SK-N-SH (cell line): ENCODE data around the gene VASN. TPM values are rescaled to one million over a fixed set of nuclear protein-coding genes. Genes with fewer than 3 reads are reported as not detected.

Experiments
- CTCF ChIA-PET: fragments of 300-600, 350-600 bp; formaldehyde crosslinking; extraction: SDS; loops from one replicate; lab custom pipeline; 2021; lab: Yijun Ruan, JAX
- POLR2A ChIA-PET: fragments of 350-600 bp; sonication (Branson Sonifier 250); formaldehyde crosslinking; extraction: SDS; loops from one replicate; lab custom pipeline; 2020; ENCODE audit warnings: antibody characterized with exemption, inconsistent platforms; lab: Yijun Ruan, JAX
- DNase-seq: peaks from one replicate; pipeline ENCODE4 v3.0.0; 2012
- H2AFZ ChIP-seq: fragments of 200-600 bp; sonication (generic); 2 replicates; pipeline ENCODE4 v1.8.1; 2016; ENCODE audit warnings: antibody characterized with exemption, mild to moderate bottlenecking, low read depth
- H3F3A ChIP-seq: fragments of 200-600 bp; sonication (generic); replicated peaks from 2 replicates; pipeline ENCODE3; 2016; ENCODE audit warnings: antibody characterized with exemption, mild to moderate bottlenecking; ENCODE audit not compliant: insufficient read depth
- H3K27ac ChIP-seq, 2 experiments: fragments of 200-500 bp in 1 of 2; fragments of 200-600 bp in 1 of 2; sonication (Bioruptor generic) in 1 of 2; sonication (generic), shearing (Covaris generic) in 1 of 2; 2 replicates each; pipeline versions ENCODE4 v1.5.1 to v1.6.1; 2014 to 2016; ENCODE audit warnings: low read depth in 2 of 2, inconsistent platforms in 1 of 2, low read length in 1 of 2, mild to moderate bottlenecking in 1 of 2, mixed read lengths in 1 of 2
- H3K27me3 ChIP-seq: fragments of 200-600 bp; sonication (generic), shearing (Covaris generic); 2 replicates; pipeline ENCODE4 v1.6.1; 2016; ENCODE audit warnings: mixed run types; ENCODE audit not compliant: insufficient read depth
- H3K36me3 ChIP-seq, 2 experiments: fragments of 200-500 bp in 1 of 2; fragments of 200-600 bp in 1 of 2; sonication (Bioruptor generic) in 1 of 2; sonication (generic) in 1 of 2; replicated peaks in 1 of 2; 2 replicates each; pipeline versions ENCODE3 to v1.5.1; 2014 to 2016; ENCODE audit warnings: low read length in 1 of 2, mild to moderate bottlenecking in 1 of 2; ENCODE audit not compliant: insufficient read depth in 2 of 2, control insufficient read depth in 1 of 2
- H3K4me1 ChIP-seq, 2 experiments: fragments of 200-500 bp in 1 of 2; fragments of 200-600 bp in 1 of 2; sonication (Bioruptor generic) in 1 of 2; sonication (generic), shearing (Covaris generic) in 1 of 2; 2 replicates each; pipeline versions ENCODE4 v1.5.1 to v1.6.1; 2014 to 2016; ENCODE audit warnings: low read depth in 1 of 2, low read length in 1 of 2, mixed run types in 1 of 2; ENCODE audit not compliant: insufficient read depth in 2 of 2, control insufficient read depth in 1 of 2
- H3K4me2 ChIP-seq: fragments of 200-600 bp; sonication (generic), shearing (Covaris generic); 2 replicates; pipeline ENCODE4 v1.6.1; 2017; ENCODE audit warnings: mixed run types
- H3K4me3 ChIP-seq, 2 experiments: fragments of 200-500 bp in 1 of 2; fragments of 200-600 bp in 1 of 2; sonication (Bioruptor generic) in 1 of 2; sonication (generic), shearing (Covaris generic) in 1 of 2; 2 replicates each; pipeline versions ENCODE4 v1.5.1 to v1.8.1; 2014 to 2016; ENCODE audit warnings: low read depth in 2 of 2, inconsistent platforms in 1 of 2, low read length in 1 of 2, mild to moderate bottlenecking in 1 of 2, mixed read lengths in 1 of 2, moderate library complexity in 1 of 2
- H3K79me2 ChIP-seq: fragments of 200-600 bp; sonication (generic); 2 replicates; pipeline ENCODE4 v1.8.1; 2017; ENCODE audit warnings: mild to moderate bottlenecking; ENCODE audit not compliant: insufficient read depth
- H3K9ac ChIP-seq: fragments of 200-600 bp; sonication (generic); 2 replicates; pipeline ENCODE4 v1.6.1; 2017; ENCODE audit warnings: mixed run types
- H3K9me2 ChIP-seq: fragments of 200-600 bp; sonication (generic); 2 replicates; pipeline ENCODE4 v1.6.1; 2017; ENCODE audit warnings: mixed run types
- H3K9me3 ChIP-seq: fragments of 200-600 bp; sonication (generic); 2 replicates; pipeline ENCODE4 v1.6.1; 2017; ENCODE audit warnings: mixed run types, mild to moderate bottlenecking, moderate library complexity
- H4K20me1 ChIP-seq: fragments of 200-600 bp; sonication (generic); 2 replicates; pipeline ENCODE4 v1.6.1; 2017; ENCODE audit warnings: mild to moderate bottlenecking, mixed run types; ENCODE audit not compliant: insufficient read depth
- CTCF ChIP-seq: fragments of 200-600 bp; sonication (generic); IDR thresholded peaks from 2 replicates; pipeline ENCODE4 v1.6.1; 2017; ENCODE audit warnings: antibody characterized with exemption, mild to moderate bottlenecking, moderate library complexity
- IRF3 ChIP-seq: fragments of 150-350 bp; IDR thresholded peaks from 2 replicates; pipeline ENCODE4 v1.6.1; 2016; ENCODE audit warnings: mild to moderate bottlenecking, low read depth, low read length
- MAX ChIP-seq: IDR thresholded peaks from 2 replicates; pipeline ENCODE4 v1.4.0; 2012; ENCODE audit warnings: low read depth
- NFIC ChIP-seq: IDR thresholded peaks from 2 replicates; pipeline ENCODE4 v1.4.0; 2012; ENCODE audit warnings: borderline replicate concordance
- PBX3 ChIP-seq: IDR thresholded peaks from 2 replicates; pipeline ENCODE4; 2012
- POLR2AphosphoS5 ChIP-seq: IDR thresholded peaks from 2 replicates; pipeline ENCODE4 v1.6.1; 2012; ENCODE audit warnings: low read depth, low read length
- RAD21 ChIP-seq: IDR thresholded peaks from 2 replicates; pipeline ENCODE4 v1.6.1; 2012; ENCODE audit warnings: mild to moderate bottlenecking, low read length
- RXRA ChIP-seq: IDR thresholded peaks from 2 replicates; pipeline ENCODE4 v1.4.0; 2012; ENCODE audit warnings: low read depth, mild to moderate bottlenecking, borderline replicate concordance
- SIN3A ChIP-seq: IDR thresholded peaks from 2 replicates; pipeline ENCODE4 v1.6.1; 2012; ENCODE audit warnings: low read depth, mild to moderate bottlenecking, low read length, moderate library complexity, borderline replicate concordance
- TCF12 ChIP-seq: IDR thresholded peaks from 2 replicates; pipeline ENCODE4 v1.4.0; 2012
- USF1 ChIP-seq: IDR thresholded peaks from 2 replicates; pipeline ENCODE4 v1.4.0; 2012; ENCODE audit warnings: low read depth, borderline replicate concordance
- USF2 ChIP-seq: fragments of 150-350 bp; IDR thresholded peaks from 2 replicates; pipeline ENCODE4 v1.6.1; 2017; ENCODE audit warnings: antibody characterized with exemption, low read length, low read depth, borderline replicate concordance
- ZBTB33 ChIP-seq: IDR thresholded peaks from 2 replicates; pipeline ENCODE4 v1.4.0; 2012; ENCODE audit warnings: low read depth, borderline replicate concordance
- WGBS: methylation state at CpG from one replicate; pipeline ENCODE4 v1.1.6; 2017; ENCODE audit warnings: low lambda C conversion rate; 5-methylcytosine and 5-hydroxymethylcytosine counted together
- polyA plus RNA-seq, 3 experiments: library from polyadenylated mRNA; depleted of rRNA; stranded (reverse); fragments of >200 nt; gene quantifications; 2 replicates each; pipeline ENCODE4 v1.2.3, GENCODE V29; 2012

The VASN gene
- polyA plus RNA-seq, 1 of the 3 experiments (the other 2 are of a cell fraction): 37.4 TPM

- Histone ChIP-seq H3K4me1 (peaks cover 40 to 86% of the 10 kb centered on the region in 2 experiments), H3F3A (peaks cover 17% of the 10 kb centered on the region), H4K20me1 (peaks cover 29% of the 10 kb centered on the region), H3K9ac (peak overlapping the region; percentile 64), H3K79me2 (peaks cover 49% of the 10 kb centered on the region), H2AFZ (no peak overlapping the region), H3K27me3 (no peaks in the 10 kb centered on the region), H3K4me2 (peak overlapping the region; percentile 91), H3K4me3 (peak overlapping the region; percentile 77 to 92), H3K9me2 (no peaks in the 10 kb centered on the region), H3K27ac (peak overlapping the region; percentile 83), H3K36me3 (no peaks in the 10 kb centered on the region), H3K9me3 (no peaks in the 10 kb centered on the region)
- ChIA-PET POLR2A (interaction anchor here (3.4 kb wide), 1 partner anchor 21 kb away, joined by 28 read pairs; no protein-coding TSS in a partner anchor), CTCF (interaction anchor here (1.6 to 32.1 kb wide), 4 partner anchors 13 to 44 kb away, joined by 6 to 558 read pairs (median 15); no protein-coding TSS in a partner anchor)
- TF ChIP-seq IRF3 (no peak), RAD21 (no peak), NFIC (no peak), MAX (no peak), SIN3A (no peak; the same call in 1 of the 2 replicates), CTCF (no peak), PBX3 (no peak), RXRA (no peak), USF2 (no peak), TCF12 (no peak), ZBTB33 (no peak), POLR2AphosphoS5 (no peak), USF1 (no peak)
- WGBS: 0% methylated on average over 3 of the region's 43 CpGs
- peak; percentile 58 for DNase-seq
Measured at GRCh38 chr16:4372001-4372577, 441 bp downstream of the VASN start.
